AG04450 (cell line): ENCODE data around the gene GNAI1. TPM values are rescaled to one million over a fixed set of nuclear protein-coding genes. Genes with fewer than 3 reads are reported as not detected.

Experiments
- CTCF ChIA-PET: fragments of 300-600, 350-600 bp; formaldehyde crosslinking; extraction: SDS; loops from one replicate; lab custom pipeline; 2022; ENCODE audit warnings: antibody characterized with exemption, inconsistent platforms; lab: Charles Lee
- POLR2A ChIA-PET: fragments of 350-600 bp; formaldehyde crosslinking; extraction: SDS; loops from one replicate; lab custom pipeline; 2021; ENCODE audit warnings: antibody characterized with exemption, inconsistent platforms; lab: Yijun Ruan, JAX
- DNase-seq: peaks from one replicate; pipeline ENCODE4 v3.0.0-alpha.2; 2011; ENCODE audit warnings: low read depth, low spot score
- H3K27ac ChIP-seq: one replicate; pipeline ENCODE4 v1.5.1; 2012; ENCODE audit warnings: low read depth, low read length, control low read depth
- H3K27me3 ChIP-seq: one replicate; pipeline ENCODE4 v1.6.0; 2012; ENCODE audit warnings: low read length; ENCODE audit not compliant: control insufficient read depth, insufficient read depth
- H3K4me3 ChIP-seq: 2 replicates; pipeline ENCODE4 v1.5.1; 2011; ENCODE audit warnings: mild to moderate bottlenecking, low read depth, low read length, control low read depth
- H3K9me3 ChIP-seq: 2 replicates; pipeline ENCODE4 v1.5.1; 2012; ENCODE audit warnings: low read length; ENCODE audit not compliant: control insufficient read depth, insufficient read depth
- CTCF ChIP-seq: IDR thresholded peaks from 2 replicates; pipeline ENCODE4 v1.5.1; 2011; ENCODE audit warnings: low read depth, low read length, control low read depth, inconsistent platforms
- polyA plus RNA-seq: library from polyadenylated mRNA; depleted of rRNA; stranded (reverse); fragments of >200 nt; gene quantifications from 2 replicates; pipeline ENCODE4 v1.2.3, GENCODE V29; 2011

GNAI1 gene
- polyA plus RNA-seq, 1 experiment = 56.2 TPM

DNA sequence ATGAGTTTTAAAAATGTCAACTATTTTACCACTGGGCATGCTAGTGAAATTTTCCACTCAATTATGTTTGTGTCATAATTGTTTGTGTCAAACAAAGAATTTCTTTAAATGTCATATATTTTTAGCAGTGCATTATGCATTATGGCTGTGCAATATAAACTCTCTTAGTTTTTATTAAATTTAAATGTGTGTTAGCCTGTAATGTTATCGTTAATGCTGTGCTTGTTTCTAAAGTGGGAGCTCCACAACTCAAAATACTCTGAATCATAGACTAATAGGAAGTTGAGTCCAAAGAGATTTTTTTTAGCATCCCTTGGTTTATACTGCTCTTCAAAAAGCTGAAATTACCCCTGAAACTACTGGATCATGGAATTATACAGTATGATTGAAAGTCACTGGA, 26.8 kb downstream of the GNAI1 start:
- Histone ChIP-seq H3K27ac (no peak overlapping the region), H3K27me3 (no peaks in the 10 kb centered on the region), H3K9me3 (no peaks in the 10 kb centered on the region), H3K4me3 (no peak overlapping the region)
- CTCF ChIA-PET = no interaction called here
- TF ChIP-seq CTCF = no peak
- no peak for DNase-seq
- POLR2A ChIA-PET = no interaction called here

DNA sequence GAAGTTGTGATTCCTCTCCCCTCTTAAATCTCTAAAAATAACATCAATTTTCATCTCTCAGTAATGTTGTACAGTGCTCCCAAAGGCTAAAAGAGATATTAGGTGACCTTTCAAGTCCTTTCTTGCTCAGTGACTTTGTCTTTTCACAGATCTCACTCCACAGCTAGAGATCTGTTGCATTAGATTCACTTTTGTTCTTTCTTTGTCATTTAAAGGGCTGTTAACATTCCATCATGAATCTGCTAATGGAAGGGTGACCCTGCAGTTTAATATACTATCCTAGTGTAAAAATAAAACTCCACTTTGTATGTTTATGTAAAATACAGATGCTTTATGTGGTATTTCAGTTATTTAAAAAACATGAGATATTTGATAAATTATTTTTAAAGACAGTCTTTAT, 30.5 kb downstream of the GNAI1 start:
- no peak for DNase-seq
- CTCF ChIA-PET = no interaction called here
- POLR2A ChIA-PET = interaction anchor here (0.6 kb wide), 1 partner anchor 46 kb away, joined by 3 read pairs; no protein-coding TSS in a partner anchor
- Histone ChIP-seq H3K27ac (no peak overlapping the region), H3K4me3 (no peak overlapping the region), H3K9me3 (no peaks in the 10 kb centered on the region), H3K27me3 (no peaks in the 10 kb centered on the region)
- TF ChIP-seq CTCF = no peak

- Histone ChIP-seq H3K9me3 (peaks cover 4% of the 10 kb centered on the region; the same call in 1 of the 2 replicates), H3K27ac (no peak overlapping the region), H3K4me3 (no peak overlapping the region), H3K27me3 (no peaks in the 10 kb centered on the region)
- CTCF ChIA-PET = no interaction called here
- DNase-seq = no peak
- TF ChIP-seq CTCF = no peak
- POLR2A ChIA-PET = no interaction called here
Measured at GRCh38 chr7:80170445-80170844, 35.8 kb downstream of the GNAI1 start.

DNA sequence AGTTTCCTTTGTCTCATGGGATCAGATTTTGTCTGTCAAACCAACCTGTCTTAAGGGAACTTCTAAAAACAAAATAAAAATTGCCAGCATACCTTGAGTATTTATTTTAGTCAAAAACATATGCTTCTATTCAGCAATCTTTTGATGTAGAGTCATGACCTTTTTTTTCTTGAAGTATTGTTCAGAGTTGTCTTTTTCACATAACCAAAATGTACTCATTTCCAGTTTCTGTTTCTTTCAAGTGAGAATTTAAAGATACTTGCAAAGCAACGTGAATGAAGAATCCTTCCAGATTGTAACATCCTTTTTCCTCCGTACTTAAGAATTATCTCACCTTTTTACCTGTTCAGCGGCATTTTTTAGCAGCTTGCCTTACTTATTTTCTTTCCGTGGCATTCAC, 37.8 kb downstream of the GNAI1 start:
- H3K27me3 ChIP-seq = no peaks in the 10 kb centered on the region
- no peak for DNase-seq
- no peak for TF ChIP-seq CTCF
- H3K27ac ChIP-seq = no peak overlapping the region
- H3K9me3 ChIP-seq = peaks cover 4% of the 10 kb centered on the region; the same call in 1 of the 2 replicates
- POLR2A ChIA-PET = no interaction called here
- H3K4me3 ChIP-seq = no peak overlapping the region
- CTCF ChIA-PET = no interaction called here

DNA sequence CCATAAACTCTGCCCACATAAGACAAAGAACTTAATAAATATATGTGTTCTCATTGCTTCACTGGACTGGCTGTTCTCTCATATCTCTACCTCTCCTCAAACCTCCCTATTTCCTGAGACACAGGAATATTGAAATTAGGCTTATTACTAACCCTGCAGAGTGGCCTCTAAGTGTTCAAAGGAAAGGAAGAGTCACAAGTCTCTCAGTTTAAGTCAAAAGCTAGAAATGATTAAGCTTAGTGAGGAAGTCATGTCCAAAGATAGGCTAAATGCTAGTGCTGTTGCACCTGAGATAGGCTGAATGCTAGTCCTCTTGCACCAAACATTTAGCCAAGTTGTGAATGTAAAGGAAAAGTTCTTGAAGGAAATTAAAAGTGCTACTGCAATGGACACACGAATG, 41.1 kb downstream of the GNAI1 start:
- TF ChIP-seq CTCF = no peak
- 0 out of 2 replicates have a peak, but pooled peaks cover 4% of the 10 kb centered on the region for H3K9me3 ChIP-seq
- ChIA-PET CTCF (no interaction called here), POLR2A (no interaction called here)
- DNase-seq = no peak
- H3K4me3 ChIP-seq = no peak overlapping the region
- H3K27me3 ChIP-seq = no peaks in the 10 kb centered on the region
- no peak overlapping the region for H3K27ac ChIP-seq
